Large intestine (tissue), 3 donors: ENCODE results near the gene CERS1. TPM values are rescaled to one million over a fixed set of nuclear protein-coding genes. Genes with fewer than 3 reads are reported as not detected.

Experiments used
- DNase-seq, 2 donors: peaks; one replicate each; pipeline versions ENCODE4 v3.0.0 to v3.0.0-alpha.2; 2013
- H3K27ac ChIP-seq: one replicate; pipeline ENCODE4 v1.5.1; 2013; ENCODE audit warnings: low read length
- H3K27me3 ChIP-seq: 2 replicates; pipeline ENCODE4 v1.6.1; 2013; ENCODE audit warnings: low read length; ENCODE audit not compliant: control insufficient read depth, insufficient read depth
- H3K36me3 ChIP-seq: 2 replicates; pipeline ENCODE4 v1.6.1; 2013; ENCODE audit warnings: low read length; ENCODE audit not compliant: control insufficient read depth, insufficient read depth
- H3K4me1 ChIP-seq: one replicate; pipeline ENCODE4 v1.6.1; 2013; ENCODE audit warnings: low read length; ENCODE audit not compliant: control insufficient read depth, insufficient read depth
- H3K4me3 ChIP-seq: one replicate; pipeline ENCODE4 v1.5.1; 2013; ENCODE audit warnings: low read length
- H3K9me3 ChIP-seq: one replicate; pipeline ENCODE4 v1.6.1; 2013; ENCODE audit warnings: mild to moderate bottlenecking, low read depth, low read length, moderate library complexity; ENCODE audit not compliant: control insufficient read depth
- WGBS: methylation state at CpG from one replicate; pipeline ENCODE4 v1.1.5; 2013; ENCODE audit warnings: low lambda C conversion rate; ENCODE audit not compliant: insufficient coverage; 5-methylcytosine and 5-hydroxymethylcytosine counted together
- polyA plus RNA-seq: library from polyadenylated mRNA; unstranded; fragments of 120-200 nt; gene quantifications from one replicate; pipeline ENCODE4 v1.2.1, GENCODE V29; 2013

The CERS1 gene
- polyA plus RNA-seq, 1 donor = 3.1 TPM

GRCh38 chr19:18855647-18856384, 40.1 kb downstream of the CERS1 start:
- no peak for DNase-seq
- peaks cover 98% of the 10 kb centered on the region for H3K36me3 ChIP-seq
- no peak overlapping the region for H3K27ac ChIP-seq
- no peaks in the 10 kb centered on the region for H3K4me1 ChIP-seq
- 100% methylated on average over 1 of the region's 27 CpGs for WGBS
- no peaks in the 10 kb centered on the region for H3K9me3 ChIP-seq
- H3K4me3 ChIP-seq = no peak overlapping the region
- H3K27me3 ChIP-seq = no peaks in the 10 kb centered on the region

GRCh38 chr19:18854982-18855381, 41.0 kb downstream of the CERS1 start:
- Histone ChIP-seq H3K4me1 (no peaks in the 10 kb centered on the region), H3K27ac (no peak overlapping the region), H3K36me3 (peaks cover 98% of the 10 kb centered on the region), H3K27me3 (no peaks in the 10 kb centered on the region), H3K4me3 (no peak overlapping the region), H3K9me3 (no peaks in the 10 kb centered on the region)
- DNase-seq = no peak
- 100% methylated on average over 2 of the region's 33 CpGs for WGBS

- Histone ChIP-seq H3K4me3 (no peak overlapping the region), H3K36me3 (peaks cover 98% of the 10 kb centered on the region), H3K27me3 (no peaks in the 10 kb centered on the region), H3K4me1 (peaks cover 3% of the 10 kb centered on the region), H3K9me3 (no peaks in the 10 kb centered on the region), H3K27ac (no peak overlapping the region)
- no CpG with 5 or more reads among the region's 17 CpGs for WGBS
- DNase-seq = no peak
These were observed 42.1 kb downstream of the CERS1 start for GRCh38 chr19:18853755-18854427.

GRCh38 chr19:18852648-18853047, 43.3 kb downstream of the CERS1 start:
- peaks cover 3% of the 10 kb centered on the region for H3K4me1 ChIP-seq
- peaks cover 96% of the 10 kb centered on the region for H3K36me3 ChIP-seq
- H3K27ac ChIP-seq = no peak overlapping the region
- no CpG with 5 or more reads among the region's 12 CpGs for WGBS
- no peaks in the 10 kb centered on the region for H3K9me3 ChIP-seq
- no peak overlapping the region for H3K4me3 ChIP-seq
- no peaks in the 10 kb centered on the region for H3K27me3 ChIP-seq
- no peak for DNase-seq

- DNase-seq = no peak
- H3K36me3 ChIP-seq = peaks cover 87% of the 10 kb centered on the region
- no peak overlapping the region for H3K4me3 ChIP-seq
- peaks cover 6% of the 10 kb centered on the region for H3K4me1 ChIP-seq
- H3K27me3 ChIP-seq = no peaks in the 10 kb centered on the region
- no CpG with 5 or more reads among the region's 31 CpGs for WGBS
- H3K27ac ChIP-seq = no peak overlapping the region
- no peaks in the 10 kb centered on the region for H3K9me3 ChIP-seq
These were observed 44.2 kb downstream of the CERS1 start for GRCh38 chr19:18851673-18852325.

- Histone ChIP-seq H3K4me1 (peaks cover 7% of the 10 kb centered on the region), H3K4me3 (no peak overlapping the region), H3K9me3 (no peaks in the 10 kb centered on the region), H3K27ac (no peak overlapping the region), H3K36me3 (peaks cover 81% of the 10 kb centered on the region), H3K27me3 (no peaks in the 10 kb centered on the region)
- no peak for DNase-seq
- no CpG with 5 or more reads among the region's 27 CpGs for WGBS
These were observed 45.2 kb downstream of the CERS1 start for GRCh38 chr19:18850471-18851375.

GRCh38 chr19:18849838-18850400, 46.0 kb downstream of the CERS1 start:
- H3K36me3 ChIP-seq = peaks cover 73% of the 10 kb centered on the region
- H3K27ac ChIP-seq = no peak overlapping the region
- H3K4me3 ChIP-seq = no peak overlapping the region
- no peak for DNase-seq
- H3K9me3 ChIP-seq = no peaks in the 10 kb centered on the region
- no peaks in the 10 kb centered on the region for H3K27me3 ChIP-seq
- peaks cover 7% of the 10 kb centered on the region for H3K4me1 ChIP-seq
- WGBS = 14% methylated on average over 1 of the region's 16 CpGs

GRCh38 chr19:18848878-18849661, 46.9 kb downstream of the CERS1 start:
- peaks cover 7% of the 10 kb centered on the region for H3K4me1 ChIP-seq
- no peak overlapping the region for H3K4me3 ChIP-seq
- no CpG with 5 or more reads among the region's 23 CpGs for WGBS
- H3K9me3 ChIP-seq = no peaks in the 10 kb centered on the region
- H3K27me3 ChIP-seq = no peaks in the 10 kb centered on the region
- H3K36me3 ChIP-seq = peaks cover 68% of the 10 kb centered on the region
- no peak for DNase-seq
- no peak overlapping the region for H3K27ac ChIP-seq
